ENCODE results near the gene MAP3K9.
A peak's percentile ranks its signal among the peaks of the same experiment; 100 is the strongest.
"Not testable (repeated sequence)": the region's sequence is repeated elsewhere in the genome, so short reads cannot be mapped to it uniquely, and the experiment has no call there.

MAP3K9 gene

GRCh38 chr14:70809225-70810219 is at the start of gene MAP3K9:
Gene MAP3K9 (minus strand): TSS chr14:70809513. CDS start chr14:70809171, 342 bp downstream.
- peak; percentile 98 for DNase-seq

GRCh38 chr14:70858641-70859040 is 49.3 kb upstream of the MAP3K9 start:
- no peak for DNase-seq

GRCh38 chr14:70857496-70857890 is 48.2 kb upstream of the MAP3K9 start:
- DNase-seq = no peak

GRCh38 chr14:70856851-70857495 is 47.7 kb upstream of the MAP3K9 start:
- DNase-seq = no peak

- no peak for DNase-seq
These were observed 46.2 kb upstream of the MAP3K9 start for GRCh38 chr14:70855486-70855885.

GRCh38 chr14:70853658-70854057 is 44.3 kb upstream of the MAP3K9 start:
- not testable (repeated sequence) for DNase-seq

- no peak for DNase-seq
These were observed 38.2 kb upstream of the MAP3K9 start for GRCh38 chr14:70847406-70848090.

- DNase-seq = no peak
These were observed 36.3 kb upstream of the MAP3K9 start for GRCh38 chr14:70845601-70846000.

GRCh38 chr14:70842851-70843462 is 33.6 kb upstream of the MAP3K9 start:
- DNase-seq = no peak

GRCh38 chr14:70838076-70838475 is 28.8 kb upstream of the MAP3K9 start:
- DNase-seq = no peak

GRCh38 chr14:70836946-70837345 is 27.6 kb upstream of the MAP3K9 start:
- no peak for DNase-seq

GRCh38 chr14:70833884-70834283 is 24.6 kb upstream of the MAP3K9 start:
- DNase-seq = no peak

GRCh38 chr14:70832561-70833305 is 23.4 kb upstream of the MAP3K9 start:
- DNase-seq = no peak

GRCh38 chr14:70830998-70831781 is 21.9 kb upstream of the MAP3K9 start:
- DNase-seq = no peak

- DNase-seq = no peak
These were observed 18.9 kb upstream of the MAP3K9 start for GRCh38 chr14:70828188-70828587.

- no peak for DNase-seq
These were observed 18.4 kb upstream of the MAP3K9 start for GRCh38 chr14:70827752-70828151.

- DNase-seq = no peak
These were observed 18.0 kb upstream of the MAP3K9 start for GRCh38 chr14:70827347-70827746.

GRCh38 chr14:70823281-70823680 is 14.0 kb upstream of the MAP3K9 start:
- DNase-seq = no peak

GRCh38 chr14:70822530-70823185 is 13.3 kb upstream of the MAP3K9 start:
- DNase-seq = peak; percentile 20

- peak; percentile 32 for DNase-seq
These were observed 12.5 kb upstream of the MAP3K9 start for GRCh38 chr14:70821584-70822529.
